B cell (primary cell): ENCODE results near the gene VAV2.

Experiments used
- EZH2 ChIP-seq: IDR thresholded peaks from 2 replicates; pipeline ENCODE4 v1.6.1; 2012; ENCODE audit warnings: borderline replicate concordance, low read depth, mild to moderate bottlenecking, moderate library complexity, low read length; ENCODE audit not compliant: insufficient read depth, poor library complexity, severe bottlenecking
- TF ChIP-seq, protein P1 (sequence below): fragments of 200-600 bp; IDR thresholded peaks from one replicate; pipeline ENCODE4 v1.8.0; 2022; ENCODE audit warnings: antibody characterized with exemption, mild to moderate bottlenecking

- TF ChIP-seq, protein P1, sequence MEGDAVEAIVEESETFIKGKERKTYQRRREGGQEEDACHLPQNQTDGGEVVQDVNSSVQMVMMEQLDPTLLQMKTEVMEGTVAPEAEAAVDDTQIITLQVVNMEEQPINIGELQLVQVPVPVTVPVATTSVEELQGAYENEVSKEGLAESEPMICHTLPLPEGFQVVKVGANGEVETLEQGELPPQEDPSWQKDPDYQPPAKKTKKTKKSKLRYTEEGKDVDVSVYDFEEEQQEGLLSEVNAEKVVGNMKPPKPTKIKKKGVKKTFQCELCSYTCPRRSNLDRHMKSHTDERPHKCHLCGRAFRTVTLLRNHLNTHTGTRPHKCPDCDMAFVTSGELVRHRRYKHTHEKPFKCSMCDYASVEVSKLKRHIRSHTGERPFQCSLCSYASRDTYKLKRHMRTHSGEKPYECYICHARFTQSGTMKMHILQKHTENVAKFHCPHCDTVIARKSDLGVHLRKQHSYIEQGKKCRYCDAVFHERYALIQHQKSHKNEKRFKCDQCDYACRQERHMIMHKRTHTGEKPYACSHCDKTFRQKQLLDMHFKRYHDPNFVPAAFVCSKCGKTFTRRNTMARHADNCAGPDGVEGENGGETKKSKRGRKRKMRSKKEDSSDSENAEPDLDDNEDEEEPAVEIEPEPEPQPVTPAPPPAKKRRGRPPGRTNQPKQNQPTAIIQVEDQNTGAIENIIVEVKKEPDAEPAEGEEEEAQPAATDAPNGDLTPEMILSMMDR = no peak
- TF ChIP-seq EZH2 = no peak
These were observed 11.1 kb upstream of the VAV2 start for GRCh38 chr9:134003237-134003636.
